ENCODE results near the gene CXCL12.

- TF ChIP-seq CTCF (IDR thresholded peaks at IDR 0.05 in 8 of 11, conservative IDR thresholded peaks at IDR 0.05 in 3 of 11) (no peak), POLR2A (IDR thresholded peaks at IDR 0.05) (no peak), POLR2AphosphoS5 (IDR thresholded peaks at IDR 0.05) (no peak)
Observed at GRCh38 chr10:44369854-44370253, 15.0 kb downstream of the CXCL12 start.
